ENCODE data around the gene AATK. TPM values are rescaled to one million over a fixed set of nuclear protein-coding genes. Genes with fewer than 3 reads are reported as not detected.

The AATK gene
- total and polyA plus RNA-seq, 4 donors = 9.6 to 54.6 (median 23.7) TPM

- Histone ChIP-seq H3K9ac (ENCODE audit: insufficient read depth in 1 of 2, low read length in 2 of 2) (no peak overlapping the region), H3K27ac (ENCODE audit: low read depth in 1 of 2, low read length in 1 of 2) (no peak overlapping the region), H3K4me1 (ENCODE audit: control insufficient read depth in 5 of 5, insufficient read depth in 5 of 5, low read length in 5 of 5) (peaks cover 0 to 9% (median 0%) of the 10 kb centered on the region in 5 donors), H3K4me3 (no peak overlapping the region), H3K9me3 (ENCODE audit: control insufficient read depth in 4 of 4, insufficient read depth in 3 of 4, low read length in 3 of 4) (no peaks in the 10 kb centered on the region), H3K27me3 (ENCODE audit: control insufficient read depth in 3 of 3, insufficient read depth in 3 of 3, low read length in 2 of 3) (no peaks in the 10 kb centered on the region), H3K36me3 (ENCODE audit: control insufficient read depth in 4 of 4, insufficient read depth in 4 of 4, low read length in 4 of 4) (peaks cover 0 to 49% (median 0%) of the 10 kb centered on the region in 4 donors)
- ATAC-seq (ENCODE audit: insufficient read depth, low FRiP score) = no peak
- TF ChIP-seq, protein P1, sequence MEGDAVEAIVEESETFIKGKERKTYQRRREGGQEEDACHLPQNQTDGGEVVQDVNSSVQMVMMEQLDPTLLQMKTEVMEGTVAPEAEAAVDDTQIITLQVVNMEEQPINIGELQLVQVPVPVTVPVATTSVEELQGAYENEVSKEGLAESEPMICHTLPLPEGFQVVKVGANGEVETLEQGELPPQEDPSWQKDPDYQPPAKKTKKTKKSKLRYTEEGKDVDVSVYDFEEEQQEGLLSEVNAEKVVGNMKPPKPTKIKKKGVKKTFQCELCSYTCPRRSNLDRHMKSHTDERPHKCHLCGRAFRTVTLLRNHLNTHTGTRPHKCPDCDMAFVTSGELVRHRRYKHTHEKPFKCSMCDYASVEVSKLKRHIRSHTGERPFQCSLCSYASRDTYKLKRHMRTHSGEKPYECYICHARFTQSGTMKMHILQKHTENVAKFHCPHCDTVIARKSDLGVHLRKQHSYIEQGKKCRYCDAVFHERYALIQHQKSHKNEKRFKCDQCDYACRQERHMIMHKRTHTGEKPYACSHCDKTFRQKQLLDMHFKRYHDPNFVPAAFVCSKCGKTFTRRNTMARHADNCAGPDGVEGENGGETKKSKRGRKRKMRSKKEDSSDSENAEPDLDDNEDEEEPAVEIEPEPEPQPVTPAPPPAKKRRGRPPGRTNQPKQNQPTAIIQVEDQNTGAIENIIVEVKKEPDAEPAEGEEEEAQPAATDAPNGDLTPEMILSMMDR (IDR thresholded peaks at IDR 0.05; ENCODE audit: control extremely low read depth, extremely low read depth) = no peak
- WGBS, 2 donors = 95 to 96% methylated on average over 9 to 11 of the region's 11 CpGs
- no peak for DNase-seq
These were observed 50.8 kb downstream of the AATK start for GRCh38 chr17:81115219-81115618.

DNA sequence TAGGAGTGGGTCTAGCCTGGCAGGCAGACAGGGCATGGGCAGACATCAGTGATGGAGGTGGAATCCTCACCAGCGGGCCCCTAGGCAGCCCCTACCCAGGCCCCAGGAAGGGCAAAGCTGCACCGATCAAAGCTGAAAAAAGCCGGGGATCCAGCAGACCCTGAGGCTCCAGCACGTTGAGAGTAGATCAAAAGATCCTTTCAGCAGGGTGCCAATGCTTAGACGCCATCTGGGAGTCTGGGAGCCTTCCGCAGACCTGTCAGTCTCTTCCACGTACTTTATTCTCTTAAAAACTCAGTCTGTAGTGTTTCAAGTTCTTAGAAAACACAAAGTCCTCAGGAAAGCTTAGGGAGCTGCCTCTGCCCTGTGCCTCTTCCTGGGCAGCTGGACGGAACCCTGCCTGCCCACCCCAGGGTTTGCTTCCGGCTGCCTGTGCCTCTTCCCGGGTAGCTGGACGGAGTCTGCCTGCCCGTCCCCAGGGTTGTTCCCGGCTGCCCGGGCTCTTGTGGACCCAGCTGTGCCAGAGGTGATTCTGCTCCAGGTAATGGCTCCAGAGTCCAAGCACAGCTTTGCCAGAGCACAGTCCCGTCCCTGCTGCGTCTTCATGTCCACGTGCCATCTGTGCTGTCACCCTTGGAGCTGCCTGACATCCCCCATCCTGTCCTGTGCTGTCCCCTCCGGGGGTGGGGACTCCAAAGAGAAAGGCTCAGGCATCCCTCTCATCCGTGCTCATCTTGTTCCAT is 51.5 kb downstream of the AATK start:
- no peak for DNase-seq
- ATAC-seq (ENCODE audit: insufficient read depth, low FRiP score) = no peak
- no peak overlapping the region for H3K4me3 ChIP-seq
- H3K27me3 ChIP-seq (ENCODE audit: control insufficient read depth in 3 of 3, insufficient read depth in 3 of 3, low read length in 2 of 3) = no peaks in the 10 kb centered on the region
- no peaks in the 10 kb centered on the region for H3K9me3 ChIP-seq (ENCODE audit: control insufficient read depth in 4 of 4, insufficient read depth in 3 of 4, low read length in 3 of 4)
- 89 to 90% methylated on average over 19 of the region's 19 CpGs for WGBS, 2 donors
- peaks cover 0 to 6% (median 0%) of the 10 kb centered on the region in 5 donors for H3K4me1 ChIP-seq (ENCODE audit: control insufficient read depth in 5 of 5, insufficient read depth in 5 of 5, low read length in 5 of 5)
- H3K36me3 ChIP-seq (ENCODE audit: control insufficient read depth in 4 of 4, insufficient read depth in 4 of 4, low read length in 4 of 4) = peaks cover 0 to 51% (median under 1%) of the 10 kb centered on the region in 4 donors
- H3K27ac ChIP-seq (ENCODE audit: low read depth in 1 of 2, low read length in 1 of 2) = no peak overlapping the region
- TF ChIP-seq, protein P1 (IDR thresholded peaks at IDR 0.05; ENCODE audit: control extremely low read depth, extremely low read depth) = no peak
- no peak overlapping the region for H3K9ac ChIP-seq (ENCODE audit: insufficient read depth in 1 of 2, low read length in 2 of 2)

DNA sequence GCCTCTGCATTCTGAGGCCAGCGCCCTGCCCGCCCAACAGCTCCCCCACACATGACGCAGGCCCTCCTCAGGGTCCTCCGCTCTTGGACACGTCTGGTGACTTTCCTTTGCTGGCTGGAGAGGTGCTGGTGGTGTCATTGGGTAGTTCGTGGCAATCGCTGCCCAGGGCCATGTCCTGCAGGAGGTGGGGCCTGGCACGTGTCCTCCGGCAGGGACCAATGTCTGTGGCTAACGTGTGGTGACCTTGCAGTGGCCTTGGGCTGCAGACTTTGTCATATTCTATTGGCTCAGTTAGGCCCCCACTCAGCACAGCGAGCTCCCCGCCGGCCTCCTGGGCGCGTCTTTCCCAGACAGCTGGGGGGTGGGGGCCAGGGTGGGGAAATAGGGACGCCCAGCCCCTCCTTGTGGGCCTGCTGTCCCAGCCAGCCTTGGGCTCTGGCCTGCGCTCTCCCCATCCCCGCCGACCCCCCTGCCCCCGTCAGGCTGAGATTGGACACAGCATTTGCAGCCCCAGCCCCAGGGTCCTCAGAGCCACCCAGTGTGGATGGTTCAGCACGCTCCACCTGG is 52.8 kb downstream of the AATK start:
- H3K27me3 ChIP-seq (ENCODE audit: control insufficient read depth in 3 of 3, insufficient read depth in 3 of 3, low read length in 2 of 3) = no peaks in the 10 kb centered on the region
- WGBS, 2 donors = 90 to 91% methylated on average over 18 to 21 of the region's 21 CpGs
- no peak overlapping the region for H3K9ac ChIP-seq (ENCODE audit: insufficient read depth in 1 of 2, low read length in 2 of 2)
- H3K9me3 ChIP-seq (ENCODE audit: control insufficient read depth in 4 of 4, insufficient read depth in 3 of 4, low read length in 3 of 4) = no peaks in the 10 kb centered on the region
- no peak overlapping the region for H3K4me3 ChIP-seq
- H3K27ac ChIP-seq (ENCODE audit: low read depth in 1 of 2, low read length in 1 of 2) = no peak overlapping the region
- DNase-seq (no peak), ATAC-seq (ENCODE audit: insufficient read depth, low FRiP score) (no peak)
- no peaks in the 10 kb centered on the region for H3K4me1 ChIP-seq (ENCODE audit: control insufficient read depth in 5 of 5, insufficient read depth in 5 of 5, low read length in 5 of 5)
- H3K36me3 ChIP-seq (ENCODE audit: control insufficient read depth in 4 of 4, insufficient read depth in 4 of 4, low read length in 4 of 4) = peaks cover 0 to 57% (median under 1%) of the 10 kb centered on the region in 4 donors
- TF ChIP-seq, protein P1 (IDR thresholded peaks at IDR 0.05; ENCODE audit: control extremely low read depth, extremely low read depth) = no peak
